A549 (cell line): ENCODE data around the gene DACH1. TPM values are rescaled to one million over a fixed set of nuclear protein-coding genes. Genes with fewer than 3 reads are reported as not detected.

ENCODE experiments used
- ATAC-seq, 2 experiments: fragments of 200-7000 bp in 1 of 2; fragments of >200 bp in 1 of 2; cut with Nextera tagmentation in 1 of 2; cut with Tn5 transposase in 1 of 2; 3 replicates each; pipeline versions ENCODE4 v1.8.0 to v1.9.1; 2018 to 2020; ENCODE audit warnings: mild to moderate bottlenecking in 1 of 2, moderate library complexity in 1 of 2
- CTCF ChIA-PET: fragments of 300-600 bp; sonication (Branson Sonifier 250); formaldehyde crosslinking; extraction: SDS; loops from one replicate; lab custom pipeline; 2021; ENCODE audit warnings: antibody characterized with exemption, inconsistent platforms; lab: Yijun Ruan, JAX
- POLR2A ChIA-PET: fragments of 350-600 bp; formaldehyde crosslinking; extraction: SDS; loops from one replicate; lab custom pipeline; 2021; ENCODE audit warnings: antibody characterized with exemption, inconsistent platforms; lab: Yijun Ruan, JAX
- DNase-seq, 2 experiments: peaks; one replicate each; pipeline versions ENCODE4 v3.0.0 to v3.0.0-alpha.2; 2011 to 2016; ENCODE audit warnings: low read depth in 1 of 2, low spot score in 1 of 2
- FAIRE-seq: peaks from 2 replicates; lab custom pipeline; 2011; peaks lifted over from hg19 to GRCh38; lab: Jason Lieb, UNC
- H3K27ac ChIP-seq, 2 experiments: fragments of >200 bp; sonication (Bioruptor Twin); formaldehyde crosslinking; 3 replicates each; pipeline ENCODE4 v1.5.1; 2016 to 2017
- H3K4me1 ChIP-seq: fragments of >200 bp; sonication (Bioruptor Twin); formaldehyde crosslinking; 3 replicates; pipeline ENCODE4 v1.6.1; 2016
- H3K4me2 ChIP-seq: fragments of >200 bp; sonication (Bioruptor Twin); formaldehyde crosslinking; 3 replicates; pipeline ENCODE4 v1.6.1; 2016
- H3K4me3 ChIP-seq: fragments of >200 bp; sonication (Bioruptor Twin); formaldehyde crosslinking; 3 replicates; pipeline ENCODE4 v1.5.1; 2016
- H3K9me3 ChIP-seq: fragments of >200 bp; sonication (Bioruptor Twin); formaldehyde crosslinking; 3 replicates; pipeline ENCODE4 v1.6.1; 2016
- BHLHE40 ChIP-seq: IDR thresholded peaks from 2 replicates; pipeline ENCODE4 v1.6.1; 2012; ENCODE audit warnings: low read depth, low read length, inconsistent platforms
- CBX8 ChIP-seq: fragments of 200-600 bp; sonication (generic); IDR thresholded peaks from 2 replicates; pipeline ENCODE4 v1.6.1; 2016
- CHD2 ChIP-seq: fragments of 150-350 bp; IDR thresholded peaks from 2 replicates; pipeline ENCODE4 v1.6.1; 2014; ENCODE audit warnings: low read length; ENCODE audit not compliant: partially characterized antibody
- FOSL2 ChIP-seq, 2 experiments: fragments of 450-650 bp in 1 of 2; fragments of >200 bp in 1 of 2; sonication (Bioruptor Twin) in 1 of 2; formaldehyde crosslinking; IDR thresholded peaks; 2 replicates each; pipeline versions ENCODE4 v1.5.0 to v1.6.1; 2016 to 2020; ENCODE audit warnings: mild to moderate bottlenecking in 1 of 2, moderate library complexity in 1 of 2
- JUN ChIP-seq, 2 experiments: fragments of >200 bp; sonication (Bioruptor Twin); formaldehyde crosslinking; IDR thresholded peaks; 2 replicates in 1 of 2; 3 replicates in 1 of 2; pipeline ENCODE4 v1.6.1; 2016 to 2017
- JUNB ChIP-seq: fragments of >200 bp; sonication (Bioruptor Twin); formaldehyde crosslinking; IDR thresholded peaks from 2 replicates; pipeline ENCODE4 v1.6.1; 2016
- KDM5A ChIP-seq: fragments of 200-600 bp; sonication (generic); IDR thresholded peaks from 2 replicates; pipeline ENCODE4 v1.6.1; 2016; ENCODE audit warnings: antibody characterized with exemption, mild to moderate bottlenecking
- MYC ChIP-seq: IDR thresholded peaks from 2 replicates; pipeline ENCODE4 v1.6.1; 2012; ENCODE audit warnings: mild to moderate bottlenecking, inconsistent platforms, low read length, improper control_type of control experiment, borderline replicate concordance
- NFE2L2 ChIP-seq: fragments of 150-350 bp; conservative IDR thresholded peaks from 2 replicates; pipeline ENCODE4 v1.6.1; 2014; ENCODE audit warnings: low read length
- NPAS2 ChIP-seq: fragments of 250-450 bp; sonication (Bioruptor Pico); IDR thresholded peaks from 2 replicates; pipeline ENCODE4 v1.8.0; 2022; ENCODE audit warnings: mild to moderate bottlenecking, moderate library complexity, borderline replicate concordance
- NR3C1 ChIP-seq: fragments of >200 bp; sonication (Bioruptor Twin); formaldehyde crosslinking; IDR thresholded peaks from 3 replicates; pipeline ENCODE4 v1.6.1; 2017
- PHF8 ChIP-seq: fragments of 200-600 bp; sonication (generic); IDR thresholded peaks from 2 replicates; pipeline ENCODE4 v1.6.1; 2016; ENCODE audit warnings: low read depth, mild to moderate bottlenecking, antibody characterized with exemption, moderate library complexity, borderline replicate concordance
- RFX5 ChIP-seq: fragments of 450-650 bp; IDR thresholded peaks from 2 replicates; pipeline ENCODE4 v1.7.1; 2014; ENCODE audit warnings: antibody characterized with exemption, mild to moderate bottlenecking, moderate library complexity
- RNF2 ChIP-seq: fragments of 200-600 bp; sonication (generic); IDR thresholded peaks from 2 replicates; pipeline ENCODE4 v1.6.1; 2016; ENCODE audit warnings: low read depth, mild to moderate bottlenecking, antibody characterized with exemption, moderate library complexity, borderline replicate concordance
- TFCP2L1 ChIP-seq: fragments of 250-450 bp; sonication (Bioruptor Pico); IDR thresholded peaks from 2 replicates; pipeline ENCODE4 v1.5.0; 2021; ENCODE audit warnings: mild to moderate bottlenecking
- ZFP36 ChIP-seq: fragments of 450-650 bp; IDR thresholded peaks from 2 replicates; pipeline ENCODE4 v1.6.1; 2014; ENCODE audit warnings: borderline replicate concordance; ENCODE audit not compliant: partially characterized antibody
- ZSCAN20 ChIP-seq: fragments of 250-450 bp; sonication (Bioruptor Pico); IDR thresholded peaks from 2 replicates; pipeline ENCODE4 v1.8.0; 2022; ENCODE audit warnings: mild to moderate bottlenecking, moderate library complexity
- WGBS: methylation state at CpG from one replicate; pipeline ENCODE4 v1.1.6; 2017; ENCODE audit errors: missing lambda C conversion rate; 5-methylcytosine and 5-hydroxymethylcytosine counted together
- polyA plus RNA-seq, 4 experiments: library from polyadenylated mRNA; depleted of rRNA in 3 of 4; stranded (reverse); fragments of >200 nt; fragmentation: RNase III in 1 of 4; extraction: RNeasy Plus Mini Kit Qiagen cat#74134 plus additional on column Dnase treatment in 1 of 4; gene quantifications; 2 replicates in 3 of 4; 3 replicates in 1 of 4; pipeline ENCODE4 v1.2.3, GENCODE V29; 2011 to 2017
- TF ChIP-seq, protein P1 (sequence below): fragments of >200 bp; sonication (Bioruptor Twin); formaldehyde crosslinking; IDR thresholded peaks from 3 replicates; pipeline ENCODE4 v1.6.1; 2016
- TF ChIP-seq, protein P2 (sequence below): fragments of 150-350 bp; IDR thresholded peaks from 2 replicates; pipeline ENCODE4 v1.6.1; 2014; ENCODE audit warnings: low read depth, mild to moderate bottlenecking, low read length
- TF ChIP-seq, protein P3 (sequence below): IDR thresholded peaks from 2 replicates; pipeline ENCODE4 v1.6.1; 2012; ENCODE audit warnings: low read depth, borderline replicate concordance
- TF ChIP-seq, protein P4 (sequence below): fragments of >200 bp; sonication (Bioruptor Twin); formaldehyde crosslinking; IDR thresholded peaks from 3 replicates; pipeline ENCODE4 v1.5.1; 2016

Gene DACH1
- polyA plus RNA-seq, 2 of the 4 experiments (the other 2 are of a cell fraction) = not detected

DNA sequence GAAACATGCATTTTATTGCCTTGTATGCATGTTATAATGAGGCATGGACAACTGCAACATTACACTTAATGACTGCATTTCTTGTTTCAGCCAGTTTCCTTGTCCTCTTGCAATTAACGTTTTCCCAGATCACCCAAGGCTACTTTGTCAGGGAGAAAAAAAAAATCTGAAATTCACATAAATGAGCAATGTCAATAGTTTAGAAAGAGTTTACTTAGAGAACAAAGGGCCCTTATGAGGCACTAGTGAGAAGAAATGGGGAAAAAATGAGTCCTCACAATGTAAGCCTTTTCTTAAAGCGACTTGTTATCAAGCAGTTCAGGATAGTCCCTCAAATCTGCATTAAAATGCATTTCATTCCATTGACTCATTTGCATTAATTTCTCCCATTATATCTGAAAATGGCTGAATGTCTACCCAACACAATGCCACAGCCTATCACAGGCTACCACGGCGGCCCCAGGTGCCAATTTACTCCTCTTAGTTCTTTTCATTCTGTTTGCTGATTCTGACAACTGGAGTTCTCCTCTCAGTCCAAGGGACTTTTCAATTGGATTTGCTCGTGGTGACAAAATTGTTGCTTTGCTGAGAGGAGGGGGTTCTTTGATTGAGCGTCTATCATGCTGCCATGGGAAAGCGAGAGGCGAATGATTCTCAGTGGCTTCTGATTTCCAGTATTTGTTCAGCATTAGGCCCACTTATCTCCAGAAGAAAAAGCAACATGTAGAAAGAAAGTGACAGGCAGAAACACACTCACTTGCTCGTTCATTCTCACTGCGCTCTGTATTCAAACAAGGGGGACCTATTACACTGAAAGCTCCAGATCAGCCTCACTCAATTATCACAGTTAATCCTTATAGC, 107.1 kb downstream of the DACH1 start (continued):
- TF ChIP-seq, protein P1, sequence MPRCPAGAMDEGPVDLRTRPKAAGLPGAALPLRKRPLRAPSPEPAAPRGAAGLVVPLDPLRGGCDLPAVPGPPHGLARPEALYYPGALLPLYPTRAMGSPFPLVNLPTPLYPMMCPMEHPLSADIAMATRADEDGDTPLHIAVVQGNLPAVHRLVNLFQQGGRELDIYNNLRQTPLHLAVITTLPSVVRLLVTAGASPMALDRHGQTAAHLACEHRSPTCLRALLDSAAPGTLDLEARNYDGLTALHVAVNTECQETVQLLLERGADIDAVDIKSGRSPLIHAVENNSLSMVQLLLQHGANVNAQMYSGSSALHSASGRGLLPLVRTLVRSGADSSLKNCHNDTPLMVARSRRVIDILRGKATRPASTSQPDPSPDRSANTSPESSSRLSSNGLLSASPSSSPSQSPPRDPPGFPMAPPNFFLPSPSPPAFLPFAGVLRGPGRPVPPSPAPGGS = no peak

DNA sequence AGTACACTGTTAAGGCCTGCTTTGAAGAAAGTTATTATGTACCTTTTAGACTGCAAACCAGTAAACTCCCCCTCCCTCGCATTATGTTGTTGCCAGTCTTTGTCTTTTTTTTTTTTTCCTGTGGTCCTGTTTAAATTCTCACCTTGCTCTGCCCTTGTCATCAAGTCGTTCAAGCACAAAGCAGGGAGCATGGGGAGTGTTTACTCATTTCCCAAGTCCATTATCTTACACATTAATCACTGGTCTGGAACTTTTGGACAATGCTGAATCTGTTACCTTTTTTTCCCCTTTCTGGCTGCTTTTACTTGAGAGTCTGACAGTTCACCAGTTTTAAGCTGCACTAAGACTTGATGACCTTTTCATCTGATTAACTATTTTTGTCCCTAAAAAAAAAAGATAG, 108.2 kb downstream of the DACH1 start:
- CTCF ChIA-PET = no interaction called here
- Histone ChIP-seq H3K4me1 (no peaks in the 10 kb centered on the region), H3K4me2 (no peak overlapping the region), H3K9me3 (no peaks in the 10 kb centered on the region)
- no peak for ATAC-seq
- DNase-seq = no peak
- TF ChIP-seq ZFP36 = no peak
- TF ChIP-seq, protein P2, sequence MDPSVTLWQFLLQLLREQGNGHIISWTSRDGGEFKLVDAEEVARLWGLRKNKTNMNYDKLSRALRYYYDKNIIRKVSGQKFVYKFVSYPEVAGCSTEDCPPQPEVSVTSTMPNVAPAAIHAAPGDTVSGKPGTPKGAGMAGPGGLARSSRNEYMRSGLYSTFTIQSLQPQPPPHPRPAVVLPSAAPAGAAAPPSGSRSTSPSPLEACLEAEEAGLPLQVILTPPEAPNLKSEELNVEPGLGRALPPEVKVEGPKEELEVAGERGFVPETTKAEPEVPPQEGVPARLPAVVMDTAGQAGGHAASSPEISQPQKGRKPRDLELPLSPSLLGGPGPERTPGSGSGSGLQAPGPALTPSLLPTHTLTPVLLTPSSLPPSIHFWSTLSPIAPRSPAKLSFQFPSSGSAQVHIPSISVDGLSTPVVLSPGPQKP = no peak
- TF ChIP-seq, protein P3, sequence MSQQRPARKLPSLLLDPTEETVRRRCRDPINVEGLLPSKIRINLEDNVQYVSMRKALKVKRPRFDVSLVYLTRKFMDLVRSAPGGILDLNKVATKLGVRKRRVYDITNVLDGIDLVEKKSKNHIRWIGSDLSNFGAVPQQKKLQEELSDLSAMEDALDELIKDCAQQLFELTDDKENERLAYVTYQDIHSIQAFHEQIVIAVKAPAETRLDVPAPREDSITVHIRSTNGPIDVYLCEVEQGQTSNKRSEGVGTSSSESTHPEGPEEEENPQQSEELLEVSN = no peak
- TF ChIP-seq BHLHE40 = no peak
- no peak for TF ChIP-seq CHD2
- no peak for TF ChIP-seq RFX5
- TF ChIP-seq ZSCAN20 (CRISPR knock-in tag) = no peak
- TF ChIP-seq CBX8 = no peak
- no peak for TF ChIP-seq NR3C1
- TF ChIP-seq FOSL2 (IDR thresholded peaks at IDR 0.05) = no peak
- TF ChIP-seq FOSL2 (CRISPR knock-in tag; IDR thresholded peaks at IDR 0.05) = no peak
- TF ChIP-seq, protein P4, sequence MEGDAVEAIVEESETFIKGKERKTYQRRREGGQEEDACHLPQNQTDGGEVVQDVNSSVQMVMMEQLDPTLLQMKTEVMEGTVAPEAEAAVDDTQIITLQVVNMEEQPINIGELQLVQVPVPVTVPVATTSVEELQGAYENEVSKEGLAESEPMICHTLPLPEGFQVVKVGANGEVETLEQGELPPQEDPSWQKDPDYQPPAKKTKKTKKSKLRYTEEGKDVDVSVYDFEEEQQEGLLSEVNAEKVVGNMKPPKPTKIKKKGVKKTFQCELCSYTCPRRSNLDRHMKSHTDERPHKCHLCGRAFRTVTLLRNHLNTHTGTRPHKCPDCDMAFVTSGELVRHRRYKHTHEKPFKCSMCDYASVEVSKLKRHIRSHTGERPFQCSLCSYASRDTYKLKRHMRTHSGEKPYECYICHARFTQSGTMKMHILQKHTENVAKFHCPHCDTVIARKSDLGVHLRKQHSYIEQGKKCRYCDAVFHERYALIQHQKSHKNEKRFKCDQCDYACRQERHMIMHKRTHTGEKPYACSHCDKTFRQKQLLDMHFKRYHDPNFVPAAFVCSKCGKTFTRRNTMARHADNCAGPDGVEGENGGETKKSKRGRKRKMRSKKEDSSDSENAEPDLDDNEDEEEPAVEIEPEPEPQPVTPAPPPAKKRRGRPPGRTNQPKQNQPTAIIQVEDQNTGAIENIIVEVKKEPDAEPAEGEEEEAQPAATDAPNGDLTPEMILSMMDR = no peak
- no peak for TF ChIP-seq JUN (IDR thresholded peaks at IDR 0.05)
- no peak for TF ChIP-seq NPAS2 (CRISPR knock-in tag)
- TF ChIP-seq KDM5A = no peak
- TF ChIP-seq JUNB = no peak
- TF ChIP-seq TFCP2L1 = no peak
- TF ChIP-seq PHF8 = no peak
- no peak for TF ChIP-seq MYC
- TF ChIP-seq NFE2L2 = no peak
- no peak for TF ChIP-seq RNF2
- TF ChIP-seq, all 56 proteins: peak for 0
- H3K27ac ChIP-seq = no peak overlapping the region
- 10% methylated on average over 2 of the region's 2 CpGs for WGBS
- no peak for FAIRE-seq
- H3K4me3 ChIP-seq = no peak overlapping the region
- POLR2A ChIA-PET = no interaction called here
